ENCODE measurements around the gene SLC8A1. TPM values are rescaled to one million over a fixed set of nuclear protein-coding genes. Genes with fewer than 3 reads are reported as not detected.

Gene SLC8A1
- total RNA-seq, 4 donors from 2014 or later = 22.8 to 65.5 (median 42.0) TPM

DNA sequence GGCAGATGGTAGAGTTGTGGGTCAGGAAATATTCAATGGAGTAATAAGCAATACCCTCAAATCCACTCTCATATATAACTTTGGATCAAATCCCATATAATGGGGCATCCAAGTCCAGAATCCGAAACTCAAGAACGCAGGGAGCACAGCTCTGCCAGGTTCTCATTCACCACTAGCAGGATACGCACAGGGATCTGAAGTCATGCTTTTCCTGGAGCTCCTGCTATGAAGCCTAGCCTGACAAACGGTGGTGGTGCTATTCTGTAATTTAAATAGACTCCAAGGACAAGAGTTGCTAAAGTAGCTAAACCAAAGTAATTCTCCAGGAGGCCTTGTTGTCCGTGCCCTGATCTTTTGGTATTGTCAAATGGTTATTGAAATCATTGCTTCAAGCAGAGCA, 264.8 kb downstream of the SLC8A1 start:
- Histone ChIP-seq H3K27me3 (no peaks in the 10 kb centered on the region), H3K4me3 (no peak overlapping the region), H3K9me3 (no peaks in the 10 kb centered on the region), H3K27ac (no peak overlapping the region), H3K4me1 (no peaks in the 10 kb centered on the region), H3K36me3 (no peaks in the 10 kb centered on the region)
- TF ChIP-seq CTCF (IDR thresholded peaks at IDR 0.05) (no peak), POLR2A (IDR thresholded peaks at IDR 0.05) (no peak), EP300 (IDR thresholded peaks at IDR 0.05; ENCODE audit: low read depth) (no peak), POLR2AphosphoS5 (IDR thresholded peaks at IDR 0.05) (no peak)
- intact Hi-C loops (cut with DNase I; ENCODE audit: low total_unique reads) (no loop called here), in situ Hi-C loops (cut with MboI; ENCODE audit: low pct_ligation_motif_present in 1 of 4, low pct_unique_long_range_greater_than_20kb in 1 of 4, low sequenced_read_pairs in 3 of 4) (no loop called here)
- DNase-seq = no peak
- WGBS, 2 donors (ENCODE audit: low coverage in 1 of 2) = 72 to 81% methylated on average over 3 to 5 of the region's 5 CpGs

DNA sequence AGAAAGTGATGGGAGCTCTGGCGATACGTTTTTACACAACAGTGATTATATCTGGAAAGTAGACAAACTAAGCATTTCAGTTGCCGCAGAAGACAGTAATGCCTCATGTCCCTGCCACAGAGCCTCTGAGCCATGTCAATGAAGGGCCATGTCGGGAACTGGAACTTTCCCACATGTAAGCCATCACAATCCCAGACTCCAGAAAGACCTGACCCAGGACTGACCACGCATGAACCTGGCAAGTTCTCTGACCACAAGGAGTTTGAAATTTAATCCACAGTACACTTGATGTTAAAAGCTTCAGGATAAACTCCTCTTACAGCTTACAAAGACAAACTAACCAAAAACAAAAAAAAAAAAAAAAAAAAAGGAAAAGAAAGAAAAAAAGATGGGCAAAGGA, 267.3 kb downstream of the SLC8A1 start:
- 44 to 69% methylated on average over 2 to 5 of the region's 5 CpGs for WGBS, 2 donors (ENCODE audit: low coverage in 1 of 2)

DNA sequence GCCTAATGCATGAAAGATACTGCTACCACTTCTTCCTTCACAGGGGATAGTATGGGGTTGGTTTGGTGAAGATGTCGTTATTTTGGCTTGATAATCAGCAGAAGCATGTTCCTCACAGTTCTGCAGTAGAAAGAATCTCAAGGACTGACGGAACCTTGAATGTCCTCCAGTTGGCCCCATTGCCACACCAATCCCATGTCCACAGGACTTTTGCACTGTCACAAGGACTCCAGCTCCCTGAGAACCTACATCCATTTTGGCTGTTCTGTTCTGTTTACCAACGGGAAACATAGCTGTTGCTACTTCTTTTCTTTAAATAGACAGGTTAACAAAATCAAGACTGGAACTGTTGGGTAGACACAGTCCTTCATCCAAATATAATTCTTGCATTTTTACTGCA, 270.0 kb downstream of the SLC8A1 start:
- H3K4me3 ChIP-seq = no peak overlapping the region
- H3K27me3 ChIP-seq = no peaks in the 10 kb centered on the region
- intact Hi-C loops (cut with DNase I; ENCODE audit: low total_unique reads) = no loop called here
- no peaks in the 10 kb centered on the region for H3K4me1 ChIP-seq
- no peaks in the 10 kb centered on the region for H3K36me3 ChIP-seq
- WGBS, 2 donors (ENCODE audit: low coverage in 1 of 2) = 83 to 93% methylated on average over 2 to 3 of the region's 3 CpGs
- no peak for DNase-seq
- TF ChIP-seq CTCF (IDR thresholded peaks at IDR 0.05) (no peak), POLR2A (IDR thresholded peaks at IDR 0.05) (no peak), POLR2AphosphoS5 (IDR thresholded peaks at IDR 0.05) (no peak), EP300 (IDR thresholded peaks at IDR 0.05; ENCODE audit: low read depth) (no peak)
- H3K27ac ChIP-seq = no peak overlapping the region
- in situ Hi-C loops (cut with MboI; ENCODE audit: low pct_ligation_motif_present in 1 of 4, low pct_unique_long_range_greater_than_20kb in 1 of 4, low sequenced_read_pairs in 3 of 4) = no loop called here
- no peaks in the 10 kb centered on the region for H3K9me3 ChIP-seq

More for the DNA sequence above, 267.3 kb downstream of the SLC8A1 start:
- TF ChIP-seq POLR2A (IDR thresholded peaks at IDR 0.05) (no peak), POLR2AphosphoS5 (IDR thresholded peaks at IDR 0.05) (no peak), CTCF (IDR thresholded peaks at IDR 0.05) (no peak), EP300 (IDR thresholded peaks at IDR 0.05; ENCODE audit: low read depth) (no peak)
- H3K4me3 ChIP-seq = no peak overlapping the region
- intact Hi-C loops (cut with DNase I; ENCODE audit: low total_unique reads) (no loop called here), in situ Hi-C loops (cut with MboI; ENCODE audit: low pct_ligation_motif_present in 1 of 4, low pct_unique_long_range_greater_than_20kb in 1 of 4, low sequenced_read_pairs in 3 of 4) (no loop called here)
- H3K27me3 ChIP-seq = no peaks in the 10 kb centered on the region
- DNase-seq = no peak
- H3K9me3 ChIP-seq = no peaks in the 10 kb centered on the region
- H3K4me1 ChIP-seq = no peaks in the 10 kb centered on the region
- H3K36me3 ChIP-seq = no peaks in the 10 kb centered on the region
- no peak overlapping the region for H3K27ac ChIP-seq

- DNase-seq = no peak
- Histone ChIP-seq H3K4me1 (no peaks in the 10 kb centered on the region), H3K9me3 (no peaks in the 10 kb centered on the region), H3K4me3 (no peak overlapping the region), H3K36me3 (no peaks in the 10 kb centered on the region), H3K27ac (no peak overlapping the region), H3K27me3 (no peaks in the 10 kb centered on the region)
- intact Hi-C loops (cut with DNase I; ENCODE audit: low total_unique reads) (no loop called here), in situ Hi-C loops (cut with MboI; ENCODE audit: low pct_ligation_motif_present in 1 of 4, low pct_unique_long_range_greater_than_20kb in 1 of 4, low sequenced_read_pairs in 3 of 4) (no loop called here)
- 86 to 87% methylated on average over 2 of the region's 2 CpGs for WGBS, 2 donors (ENCODE audit: low coverage in 1 of 2)
- no peak for TF ChIP-seq EP300 (IDR thresholded peaks at IDR 0.05; ENCODE audit: low read depth)
- TF ChIP-seq POLR2A (IDR thresholded peaks at IDR 0.05) = no peak
- no peak for TF ChIP-seq POLR2AphosphoS5 (IDR thresholded peaks at IDR 0.05)
- no peak for TF ChIP-seq CTCF (IDR thresholded peaks at IDR 0.05)
These were observed 272.1 kb downstream of the SLC8A1 start for GRCh38 chr2:40179801-40180200.
